HT1080 (cell line): Measurements from ENCODE around the gene GALNT2. TPM values are rescaled to one million over a fixed set of nuclear protein-coding genes. Genes with fewer than 3 reads are reported as not detected.

Experiments used
- DNase-seq: peaks from one replicate; pipeline ENCODE4 v3.0.0-alpha.2; 2015; ENCODE audit warnings: low read depth
- total RNA-seq: library from RNA; depleted of rRNA; stranded (reverse); fragments of >200 nt; shearing (Covaris generic); gene quantifications from 2 replicates; pipeline ENCODE4 v1.2.3, GENCODE V29; 2014

Gene GALNT2
- total RNA-seq, 1 experiment from 2014 or later, result 67.0 TPM

- DNase-seq, result no peak
Observed at GRCh38 chr1:230110971-230111370, 43.9 kb downstream of the GALNT2 start.

DNA sequence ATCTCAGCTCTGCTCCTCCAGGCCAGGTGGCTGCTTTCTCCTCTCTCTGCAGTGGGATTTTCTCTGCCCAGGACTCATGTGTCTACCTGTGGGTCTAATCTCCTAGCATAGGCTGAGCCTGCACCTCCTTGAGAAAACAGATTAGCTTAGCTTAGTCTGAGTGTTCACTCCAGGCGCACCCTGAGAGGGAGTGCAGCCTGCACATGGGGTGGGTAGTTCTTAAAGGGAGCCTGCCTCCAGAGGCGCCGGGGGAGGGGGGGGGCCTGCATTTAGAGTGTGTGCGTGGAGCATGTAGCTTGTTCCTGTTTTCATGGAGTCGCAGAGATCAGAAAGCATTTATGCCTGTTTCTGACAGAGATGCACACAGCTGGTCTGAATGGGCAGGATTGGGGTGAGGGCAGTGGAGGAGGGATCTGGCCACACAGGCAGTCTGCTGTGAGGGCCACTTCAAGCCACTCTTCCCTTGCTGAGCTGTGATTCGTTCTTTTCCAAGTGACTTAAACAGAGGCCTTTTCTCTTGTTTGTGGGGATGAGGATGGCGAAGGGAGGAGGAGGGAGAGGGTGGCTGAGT is 45.2 kb downstream of the GALNT2 start:
- no peak for DNase-seq

GRCh38 chr1:230112782-230113181 is 45.7 kb downstream of the GALNT2 start:
- DNase-seq, result no peak

- DNase-seq, result no peak
Observed at GRCh38 chr1:230113235-230113592, 46.2 kb downstream of the GALNT2 start.

DNA sequence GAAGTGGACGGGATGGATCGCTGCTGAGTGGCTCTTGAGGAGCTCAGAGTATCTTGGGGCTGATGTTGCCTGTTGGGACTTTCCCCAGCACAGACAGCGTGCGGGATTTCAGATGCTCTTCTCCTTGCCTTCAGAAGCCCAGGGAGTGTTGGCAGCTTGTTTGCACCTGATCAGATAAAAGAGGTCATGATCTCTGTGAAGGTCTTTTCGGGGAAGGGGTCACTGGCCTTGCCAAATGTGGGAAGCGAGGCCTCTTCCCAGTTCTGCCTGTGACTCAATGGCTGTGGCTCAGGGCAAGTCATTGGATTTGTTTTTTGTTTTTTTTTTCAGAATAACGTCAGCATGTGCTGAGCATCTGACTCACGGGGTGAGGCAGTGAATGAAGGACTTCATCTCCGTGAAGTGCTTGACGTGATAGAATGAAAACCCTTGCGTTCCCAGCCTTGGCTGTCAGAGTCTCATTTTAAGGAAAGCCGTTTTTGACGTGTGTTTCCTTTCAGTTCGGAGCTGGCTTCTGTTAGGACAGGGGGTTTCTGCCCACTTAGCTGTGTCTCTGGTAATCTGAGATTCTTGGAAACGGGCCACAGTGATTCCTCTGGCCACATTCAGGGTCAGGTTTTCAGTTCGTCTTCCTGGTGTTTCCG is 46.7 kb downstream of the GALNT2 start:
- DNase-seq, result peak; percentile 95

DNA sequence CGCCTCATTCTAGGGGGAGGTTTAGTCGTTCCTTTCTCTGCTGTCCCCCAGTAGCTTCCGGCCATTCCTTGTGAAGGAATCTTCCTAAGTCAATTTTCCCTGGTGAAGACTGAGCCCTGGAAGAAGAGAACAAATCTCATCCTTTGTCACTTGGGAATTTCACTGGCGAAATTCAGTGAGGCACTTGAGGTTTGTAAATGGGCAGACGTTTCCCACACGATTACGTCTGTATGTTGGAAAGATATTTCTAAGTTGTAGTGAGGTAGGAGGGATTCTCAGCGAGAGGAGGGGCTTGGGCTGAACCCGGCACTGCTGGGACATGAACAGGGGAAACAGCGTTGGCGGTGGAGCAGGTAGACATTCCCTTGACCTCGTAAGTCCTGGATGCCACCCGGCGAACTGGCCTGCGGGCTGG is 47.2 kb downstream of the GALNT2 start:
- no peak for DNase-seq

GRCh38 chr1:230117694-230118093 is 50.7 kb downstream of the GALNT2 start:
- DNase-seq, result no peak

GRCh38 chr1:230119340-230119739 is 52.3 kb downstream of the GALNT2 start:
- no peak for DNase-seq

- no peak for DNase-seq
Observed at GRCh38 chr1:230120289-230120920, 53.4 kb downstream of the GALNT2 start.

DNA sequence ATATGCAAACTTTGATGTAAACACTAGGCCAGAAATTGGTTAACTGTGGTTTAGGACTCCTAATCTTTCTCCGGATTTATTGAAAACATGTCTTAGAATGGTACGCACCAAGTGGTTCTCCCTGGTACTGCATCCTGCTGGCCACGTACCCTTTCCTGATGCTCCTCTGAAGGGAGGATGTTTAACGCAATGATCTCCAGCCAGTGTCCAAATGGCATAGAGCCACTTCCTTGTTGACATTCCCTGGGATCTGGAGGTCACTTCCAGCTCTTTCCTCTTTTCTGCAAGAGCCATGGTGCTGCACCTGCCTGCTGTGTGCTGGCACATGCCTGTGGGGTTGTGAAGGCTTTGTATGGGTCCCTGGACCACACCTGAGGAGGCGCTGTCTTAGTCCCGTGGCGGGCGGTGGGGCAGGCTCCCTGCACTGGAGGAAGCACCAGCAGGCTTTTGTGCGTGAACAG is 53.9 kb downstream of the GALNT2 start:
- DNase-seq, result no peak

DNA sequence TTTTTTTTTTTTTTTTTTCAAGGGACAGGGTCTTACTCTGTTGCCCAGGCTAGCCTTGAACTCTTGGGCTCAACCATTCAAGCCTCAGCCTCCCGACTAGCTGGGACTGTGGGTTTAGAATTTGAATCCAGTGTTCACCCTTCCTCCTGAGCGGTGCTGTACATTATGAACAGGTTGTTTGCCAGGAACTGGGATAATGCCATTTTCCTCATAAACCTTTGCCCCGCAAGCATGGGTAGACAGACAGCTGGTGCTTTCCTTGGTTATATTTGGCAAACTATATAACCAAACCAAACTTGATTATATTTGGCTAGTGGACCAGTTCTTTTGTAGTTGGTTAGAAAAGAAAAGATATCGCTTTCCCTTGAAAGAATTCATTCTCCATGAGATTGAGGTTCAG is 54.9 kb downstream of the GALNT2 start:
- DNase-seq, result no peak

- DNase-seq, result no peak
Observed at GRCh38 chr1:230122366-230123279, 55.6 kb downstream of the GALNT2 start.

DNA sequence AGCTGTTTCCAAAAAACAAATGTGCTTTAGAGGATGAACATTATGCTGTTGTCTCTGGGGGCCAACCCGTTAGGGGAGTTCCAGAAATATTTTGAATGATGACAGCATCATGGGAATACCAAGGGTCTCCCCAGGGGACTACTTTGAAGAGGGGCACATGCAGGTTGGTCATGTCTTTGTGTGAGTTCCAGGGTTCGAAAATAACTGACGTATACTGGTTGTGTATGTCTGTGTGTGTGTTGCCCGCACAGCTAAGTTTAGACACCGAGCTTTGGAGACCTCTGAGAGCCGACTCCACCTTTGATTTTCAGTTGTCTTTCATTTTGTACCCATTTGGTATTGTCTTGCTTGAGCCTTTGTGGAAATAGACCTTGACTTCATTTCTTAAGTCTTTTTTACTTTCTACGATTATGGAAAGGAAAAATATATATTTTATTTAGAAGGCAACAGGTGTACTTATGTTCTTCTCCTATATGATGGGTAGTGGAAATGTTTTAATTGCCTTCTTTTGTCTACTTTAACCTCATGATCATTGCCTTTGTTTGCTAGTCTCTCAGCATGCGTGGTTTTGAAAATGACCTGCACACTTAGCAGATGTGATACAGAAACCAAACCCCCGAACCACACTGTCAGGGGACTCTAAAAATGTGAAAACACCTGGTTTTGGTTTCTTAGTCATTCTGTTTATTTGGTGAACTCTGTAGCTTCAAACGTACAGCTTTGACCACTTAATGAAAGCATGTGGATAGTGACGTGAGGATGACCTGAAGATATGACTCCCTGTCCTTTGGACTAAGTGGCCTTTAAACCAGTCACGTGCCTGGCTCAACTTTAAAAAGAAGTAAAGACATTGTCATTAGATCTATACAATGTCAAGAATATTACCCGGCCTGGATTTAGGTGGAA is 56.5 kb downstream of the GALNT2 start:
- no peak for DNase-seq

GRCh38 chr1:230124186-230125128 is 57.4 kb downstream of the GALNT2 start:
- no peak for DNase-seq

- no peak for DNase-seq
Observed at GRCh38 chr1:230125141-230125540, 58.1 kb downstream of the GALNT2 start.

GRCh38 chr1:230125640-230126528 is 58.8 kb downstream of the GALNT2 start:
- DNase-seq, result no peak

DNA sequence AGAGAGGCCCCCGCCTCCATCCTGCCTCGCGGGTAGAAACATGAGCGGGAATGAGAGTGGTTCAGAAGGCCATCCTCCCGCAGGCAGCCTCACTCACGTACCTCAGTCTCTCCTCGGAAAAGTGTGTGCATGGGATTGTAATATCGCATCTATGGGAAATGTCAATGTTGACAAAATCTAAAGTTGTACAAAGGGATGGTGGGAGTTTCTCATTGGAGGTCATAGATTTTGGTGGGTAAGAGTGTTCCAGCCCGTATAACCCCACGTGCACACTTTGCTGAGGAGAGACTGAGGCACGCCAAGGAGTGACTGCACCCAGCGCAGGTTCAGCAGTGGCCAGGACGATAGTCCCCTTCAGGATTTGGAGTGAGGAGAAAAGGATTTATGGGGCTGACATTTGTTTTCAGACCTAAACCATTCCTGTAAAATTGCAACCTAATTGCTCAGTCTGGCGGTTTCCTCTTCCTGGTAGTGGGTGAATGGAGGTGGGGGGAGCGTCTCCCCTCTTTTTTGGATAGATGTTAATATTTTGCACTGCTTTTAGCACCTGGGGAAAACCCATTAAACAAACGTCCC is 59.6 kb downstream of the GALNT2 start:
- DNase-seq, result no peak
